IPS-18c (cell line): Measurements from ENCODE around the gene AGFG1.

Experiments
- H3K4me3 ChIP-seq: 2 replicates; pipeline ENCODE4 v1.7.0; 2013; ENCODE audit warnings: low read depth, mild to moderate bottlenecking, low read length, moderate library complexity; ENCODE audit not compliant: insufficient read depth
- H3K9me3 ChIP-seq: one replicate; pipeline ENCODE4 v1.6.1; 2013; ENCODE audit warnings: mild to moderate bottlenecking, low read length, moderate library complexity; ENCODE audit not compliant: control insufficient read depth, insufficient read depth

AGFG1 gene

GRCh38 chr2:227471924-227472264, at the start of gene AGFG1:
TSS of gene AGFG1 (plus strand) at chr2:227472156. CDS start at chr2:227472422, 266 bp downstream.
- Histone ChIP-seq H3K9me3 (no peaks in the 10 kb centered on the region), H3K4me3 (peak within 1 kb of the TSS; percentile 84)

GRCh38 chr2:227423656-227424499, 48.1 kb upstream of the AGFG1 start:
- Histone ChIP-seq H3K9me3 (no peaks in the 10 kb centered on the region), H3K4me3 (no peak overlapping the region)

- no peak overlapping the region for H3K4me3 ChIP-seq
- peaks cover 3% of the 10 kb centered on the region for H3K9me3 ChIP-seq
Observed at GRCh38 chr2:227428731-227429285, 43.1 kb upstream of the AGFG1 start.

- no peak overlapping the region for H3K4me3 ChIP-seq
- H3K9me3 ChIP-seq: peaks cover 3% of the 10 kb centered on the region
Observed at GRCh38 chr2:227430639-227431038, 41.3 kb upstream of the AGFG1 start.

GRCh38 chr2:227433171-227433570, 38.8 kb upstream of the AGFG1 start:
- Histone ChIP-seq H3K9me3 (peaks cover 3% of the 10 kb centered on the region), H3K4me3 (no peak overlapping the region)

GRCh38 chr2:227436436-227437174, 35.4 kb upstream of the AGFG1 start:
- Histone ChIP-seq H3K9me3 (peaks cover 3% of the 10 kb centered on the region), H3K4me3 (no peak overlapping the region)

- Histone ChIP-seq H3K4me3 (no peak overlapping the region), H3K9me3 (no peaks in the 10 kb centered on the region)
Observed at GRCh38 chr2:227439214-227439613, 32.7 kb upstream of the AGFG1 start.

GRCh38 chr2:227442639-227443038, 29.3 kb upstream of the AGFG1 start:
- Histone ChIP-seq H3K9me3 (no peaks in the 10 kb centered on the region), H3K4me3 (no peak overlapping the region)

GRCh38 chr2:227443889-227444568, 27.9 kb upstream of the AGFG1 start:
- Histone ChIP-seq H3K4me3 (no peak overlapping the region), H3K9me3 (no peaks in the 10 kb centered on the region)

GRCh38 chr2:227447606-227448005, 24.4 kb upstream of the AGFG1 start:
- H3K4me3 ChIP-seq: no peak overlapping the region

GRCh38 chr2:227450311-227450841, 21.6 kb upstream of the AGFG1 start:
- Histone ChIP-seq H3K9me3 (no peaks in the 10 kb centered on the region), H3K4me3 (no peak overlapping the region)

More at GRCh38 chr2:227447606-227448005, 24.4 kb upstream of the AGFG1 start:
- H3K9me3 ChIP-seq: no peaks in the 10 kb centered on the region

- H3K4me3 ChIP-seq: no peak overlapping the region
- H3K9me3 ChIP-seq: no peaks in the 10 kb centered on the region
Observed at GRCh38 chr2:227450926-227451654, 20.9 kb upstream of the AGFG1 start.

GRCh38 chr2:227451655-227451992, 20.3 kb upstream of the AGFG1 start:
- Histone ChIP-seq H3K4me3 (no peak overlapping the region), H3K9me3 (no peaks in the 10 kb centered on the region)

- H3K9me3 ChIP-seq: no peaks in the 10 kb centered on the region
- no peak overlapping the region for H3K4me3 ChIP-seq
Observed at GRCh38 chr2:227453810-227454209, 18.1 kb upstream of the AGFG1 start.

- no peak overlapping the region for H3K4me3 ChIP-seq
- no peaks in the 10 kb centered on the region for H3K9me3 ChIP-seq
Observed at GRCh38 chr2:227454323-227454860, 17.6 kb upstream of the AGFG1 start.

- H3K4me3 ChIP-seq: no peak overlapping the region
- H3K9me3 ChIP-seq: no peaks in the 10 kb centered on the region
Observed at GRCh38 chr2:227455200-227455599, 16.8 kb upstream of the AGFG1 start.

GRCh38 chr2:227456102-227456501, 15.9 kb upstream of the AGFG1 start:
- Histone ChIP-seq H3K4me3 (no peak overlapping the region), H3K9me3 (no peaks in the 10 kb centered on the region)
